HEK293T (cell line): ENCODE measurements around the gene WDR73.

Source experiments
- HDGF ChIP-seq: fragments of 450-650 bp; IDR thresholded peaks from 2 replicates; pipeline ENCODE4 v1.6.1; 2017; ENCODE audit warnings: antibody characterized with exemption, borderline replicate concordance
- NFRKB ChIP-seq: fragments of 450-650 bp; IDR thresholded peaks from 2 replicates; pipeline ENCODE4 v1.6.1; 2016; ENCODE audit warnings: mild to moderate bottlenecking, moderate library complexity
- SP1 ChIP-seq: fragments of 450-650 bp; IDR thresholded peaks from 2 replicates; pipeline ENCODE4 v1.6.1; 2017
- SUZ12 ChIP-seq: fragments of 450-650 bp; IDR thresholded peaks from 2 replicates; pipeline ENCODE4 v1.6.1; 2016; ENCODE audit warnings: mild to moderate bottlenecking

- TF ChIP-seq SUZ12 (no peak), SP1 (no peak), NFRKB (no peak), HDGF (no peak)
These were observed 20.5 kb downstream of the WDR73 start for GRCh38 chr15:84633311-84634227.
